ENCODE results near the gene EXOC4. TPM values are rescaled to one million over a fixed set of nuclear protein-coding genes. Genes with fewer than 3 reads are reported as not detected.

Gene EXOC4
- total and polyA plus RNA-seq, 9 donors: 26.8 to 80.5 (median 70.7) TPM

DNA sequence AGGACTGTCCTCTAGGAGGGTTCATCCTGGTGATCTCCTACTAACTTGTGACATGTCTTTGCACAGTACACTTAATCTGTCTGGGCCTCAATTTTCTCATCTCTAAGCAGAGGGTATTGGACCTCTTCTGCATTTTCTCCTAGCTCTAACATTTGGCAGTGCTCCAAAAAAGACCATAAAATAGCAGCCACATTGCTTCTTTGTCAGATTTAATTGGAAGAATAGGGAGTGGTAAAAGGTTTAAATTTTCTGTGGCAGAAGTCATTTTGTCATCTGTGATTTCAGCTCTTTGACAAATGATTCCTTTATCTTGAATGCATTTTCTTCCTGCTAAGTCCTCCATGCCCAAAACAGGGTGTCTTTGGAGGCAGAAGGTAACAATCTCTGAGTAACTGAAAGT, 584.3 kb downstream of the EXOC4 start:
- no peaks in the 10 kb centered on the region for H3K27me3 ChIP-seq
- no peak for DNase-seq
- no peaks in the 10 kb centered on the region for H3K36me3 ChIP-seq
- H3K4me1 ChIP-seq (ENCODE audit: insufficient read depth): no peaks in the 10 kb centered on the region
- no peak overlapping the region for H3K27ac ChIP-seq
- intact Hi-C loops (cut with DNase I): no loop called here
- H3K4me3 ChIP-seq: no peak overlapping the region
- TF ChIP-seq POLR2A (IDR thresholded peaks at IDR 0.05) (no peak), EP300 (IDR thresholded peaks at IDR 0.05) (no peak)
- TF ChIP-seq, protein P1, sequence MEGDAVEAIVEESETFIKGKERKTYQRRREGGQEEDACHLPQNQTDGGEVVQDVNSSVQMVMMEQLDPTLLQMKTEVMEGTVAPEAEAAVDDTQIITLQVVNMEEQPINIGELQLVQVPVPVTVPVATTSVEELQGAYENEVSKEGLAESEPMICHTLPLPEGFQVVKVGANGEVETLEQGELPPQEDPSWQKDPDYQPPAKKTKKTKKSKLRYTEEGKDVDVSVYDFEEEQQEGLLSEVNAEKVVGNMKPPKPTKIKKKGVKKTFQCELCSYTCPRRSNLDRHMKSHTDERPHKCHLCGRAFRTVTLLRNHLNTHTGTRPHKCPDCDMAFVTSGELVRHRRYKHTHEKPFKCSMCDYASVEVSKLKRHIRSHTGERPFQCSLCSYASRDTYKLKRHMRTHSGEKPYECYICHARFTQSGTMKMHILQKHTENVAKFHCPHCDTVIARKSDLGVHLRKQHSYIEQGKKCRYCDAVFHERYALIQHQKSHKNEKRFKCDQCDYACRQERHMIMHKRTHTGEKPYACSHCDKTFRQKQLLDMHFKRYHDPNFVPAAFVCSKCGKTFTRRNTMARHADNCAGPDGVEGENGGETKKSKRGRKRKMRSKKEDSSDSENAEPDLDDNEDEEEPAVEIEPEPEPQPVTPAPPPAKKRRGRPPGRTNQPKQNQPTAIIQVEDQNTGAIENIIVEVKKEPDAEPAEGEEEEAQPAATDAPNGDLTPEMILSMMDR (IDR thresholded peaks at IDR 0.05): no peak
- no peaks in the 10 kb centered on the region for H3K9me3 ChIP-seq

DNA sequence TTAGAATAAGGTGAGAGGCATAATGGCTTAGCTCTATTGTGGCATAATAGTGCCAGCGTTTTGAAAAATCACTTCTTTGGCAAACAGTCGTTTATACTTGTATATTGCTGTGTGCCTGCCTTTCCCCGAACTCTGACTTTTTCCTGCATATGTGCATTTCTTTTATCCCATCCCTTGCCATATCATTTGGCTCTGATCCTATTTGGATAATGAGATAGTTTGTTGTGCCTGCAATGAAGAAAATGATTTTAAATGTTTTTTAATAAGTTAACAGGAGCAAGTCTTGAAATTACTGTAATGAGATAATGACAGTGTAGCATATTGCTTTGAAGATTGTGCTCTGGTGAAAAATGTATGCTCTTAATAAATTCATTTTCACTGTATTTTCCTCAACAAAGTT, 586.2 kb downstream of the EXOC4 start:
- intact Hi-C loops (cut with DNase I): no loop called here
- 85 to 86% (median 86%) methylated on average over 3 of the region's 3 CpGs for WGBS, 3 donors
- no peak for DNase-seq
- Histone ChIP-seq H3K27ac (no peak overlapping the region), H3K4me1 (ENCODE audit: insufficient read depth) (no peaks in the 10 kb centered on the region), H3K4me3 (no peak overlapping the region), H3K27me3 (no peaks in the 10 kb centered on the region), H3K36me3 (no peaks in the 10 kb centered on the region), H3K9me3 (no peaks in the 10 kb centered on the region)
- TF ChIP-seq, protein P1 (IDR thresholded peaks at IDR 0.05): no peak
- TF ChIP-seq POLR2A (IDR thresholded peaks at IDR 0.05) (no peak), EP300 (IDR thresholded peaks at IDR 0.05) (no peak)

DNA sequence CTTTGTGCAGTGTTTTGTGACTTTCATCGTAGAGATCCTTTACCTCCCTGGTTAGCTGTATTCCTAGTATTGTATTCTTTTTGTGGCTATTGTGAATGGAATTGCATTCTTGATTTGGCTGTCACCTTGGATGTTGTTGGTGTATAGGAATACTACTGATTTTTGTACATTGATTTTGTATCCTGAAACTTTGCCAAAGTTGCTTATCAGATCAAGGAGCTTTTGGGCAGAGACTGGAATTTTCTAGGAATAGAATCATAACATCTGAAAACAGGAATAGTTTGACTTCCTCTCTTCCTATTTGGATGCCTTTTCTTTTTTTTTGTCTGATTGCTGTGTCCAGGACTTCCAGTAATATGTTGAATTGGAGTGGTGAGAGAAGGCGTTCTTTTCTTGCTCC, 590.5 kb downstream of the EXOC4 start:
- no peak for DNase-seq
- Histone ChIP-seq H3K4me3 (no peak overlapping the region), H3K27ac (no peak overlapping the region), H3K36me3 (no peaks in the 10 kb centered on the region), H3K9me3 (no peaks in the 10 kb centered on the region), H3K4me1 (ENCODE audit: insufficient read depth) (no peaks in the 10 kb centered on the region), H3K27me3 (no peaks in the 10 kb centered on the region)
- intact Hi-C loops (cut with DNase I): no loop called here
- TF ChIP-seq, protein P1 (IDR thresholded peaks at IDR 0.05): no peak
- no peak for TF ChIP-seq EP300 (IDR thresholded peaks at IDR 0.05)
- no peak for TF ChIP-seq POLR2A (IDR thresholded peaks at IDR 0.05)
- 82 to 92% (median 88%) methylated on average over 2 of the region's 2 CpGs for WGBS, 3 donors

DNA sequence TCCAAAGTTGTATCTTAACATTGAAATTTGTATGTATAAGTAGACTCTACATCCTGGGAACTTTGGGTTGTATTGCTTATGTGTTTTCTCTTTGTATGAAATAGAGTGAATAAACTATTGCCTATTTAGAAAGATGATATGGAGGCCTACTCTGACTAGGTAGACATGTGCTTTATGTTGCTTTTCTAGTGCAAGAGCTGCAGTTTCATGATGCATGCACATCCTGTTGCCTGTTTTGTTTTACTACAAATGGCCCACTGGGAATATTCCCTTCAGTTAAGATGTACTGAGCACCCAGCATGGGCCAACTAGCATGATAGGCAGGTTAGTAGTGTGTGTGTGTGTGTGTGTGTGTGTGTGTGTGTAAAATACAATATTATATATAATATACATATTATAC, 592.1 kb downstream of the EXOC4 start:
- intact Hi-C loops (cut with DNase I): no loop called here
- Histone ChIP-seq H3K27ac (no peak overlapping the region), H3K4me1 (ENCODE audit: insufficient read depth) (no peaks in the 10 kb centered on the region), H3K4me3 (no peak overlapping the region), H3K36me3 (no peaks in the 10 kb centered on the region), H3K9me3 (no peaks in the 10 kb centered on the region), H3K27me3 (no peaks in the 10 kb centered on the region)
- no peak for DNase-seq
- TF ChIP-seq, protein P1 (IDR thresholded peaks at IDR 0.05): no peak
- TF ChIP-seq POLR2A (IDR thresholded peaks at IDR 0.05) (no peak), EP300 (IDR thresholded peaks at IDR 0.05) (no peak)

All from ovary (tissue), 9 donors.